Measurements from ENCODE around the gene MCC. TPM values are rescaled to one million over a fixed set of nuclear protein-coding genes. Genes with fewer than 3 reads are reported as not detected.

The MCC gene
- total and polyA plus RNA-seq, 4 donors: 9.0 to 47.3 (median 14.7) TPM

- Histone ChIP-seq H3K4me3 (ENCODE audit: low read depth in 1 of 3, low read length in 3 of 3) (no peak overlapping the region), H3K9ac (ENCODE audit: low read depth in 1 of 2, low read length in 2 of 2) (no peak overlapping the region), H3K27me3 (ENCODE audit: control insufficient read depth in 4 of 4, insufficient read depth in 4 of 4, low read length in 3 of 4) (no peaks in the 10 kb centered on the region), H3K4me1 (ENCODE audit: control insufficient read depth in 4 of 4, insufficient read depth in 4 of 4, low read length in 3 of 4) (peaks cover 0 to 2% (median 0%) of the 10 kb centered on the region in 4 donors), H3K36me3 (ENCODE audit: control insufficient read depth in 4 of 4, insufficient read depth in 3 of 4, low read depth in 1 of 4, low read length in 3 of 4) (no peaks in the 10 kb centered on the region), H3K9me3 (ENCODE audit: control insufficient read depth in 4 of 4, low read length in 3 of 4) (no peaks in the 10 kb centered on the region), H3K27ac (ENCODE audit: low read depth in 1 of 2, low read length in 2 of 2) (no peak overlapping the region)
- TF ChIP-seq HNF4A (conservative IDR thresholded peaks at IDR 0.05): no peak
- TF ChIP-seq NR2F2 (IDR thresholded peaks at IDR 0.05): no peak
- no peak for TF ChIP-seq RXRA (IDR thresholded peaks at IDR 0.05)
- WGBS: 95% methylated on average over 3 of the region's 3 CpGs
- no peak for DNase-seq (ENCODE audit: low spot score)
These were observed 247.1 kb downstream of the MCC start for GRCh38 chr5:113240951-113241726.

- Histone ChIP-seq H3K9ac (ENCODE audit: low read depth in 1 of 2, low read length in 2 of 2) (no peak overlapping the region), H3K4me3 (ENCODE audit: low read depth in 1 of 3, low read length in 3 of 3) (no peak overlapping the region), H3K9me3 (ENCODE audit: control insufficient read depth in 4 of 4, low read length in 3 of 4) (no peaks in the 10 kb centered on the region), H3K27me3 (ENCODE audit: control insufficient read depth in 4 of 4, insufficient read depth in 4 of 4, low read length in 3 of 4) (no peaks in the 10 kb centered on the region), H3K4me1 (ENCODE audit: control insufficient read depth in 4 of 4, insufficient read depth in 4 of 4, low read length in 3 of 4) (peaks cover 0 to 2% (median 0%) of the 10 kb centered on the region in 4 donors), H3K36me3 (ENCODE audit: control insufficient read depth in 4 of 4, insufficient read depth in 3 of 4, low read depth in 1 of 4, low read length in 3 of 4) (no peaks in the 10 kb centered on the region), H3K27ac (ENCODE audit: low read depth in 1 of 2, low read length in 2 of 2) (no peak overlapping the region)
- TF ChIP-seq FOXA2 (IDR thresholded peaks at IDR 0.05) (no peak), ZBTB33 (IDR thresholded peaks at IDR 0.05) (no peak), HNF4A (conservative IDR thresholded peaks at IDR 0.05) (no peak), ATF3 (IDR thresholded peaks at IDR 0.05) (no peak), MAX (IDR thresholded peaks at IDR 0.05) (no peak), REST (IDR thresholded peaks at IDR 0.05) (no peak), EGR1 (IDR thresholded peaks at IDR 0.05; ENCODE audit: low read depth in 2 of 2) (no peak), YY1 (IDR thresholded peaks at IDR 0.05) (no peak), GABPA (IDR thresholded peaks at IDR 0.05 in 1 of 2, conservative IDR thresholded peaks at IDR 0.05 in 1 of 2) (no peak), JUND (IDR thresholded peaks at IDR 0.05) (no peak)
- no peak for DNase-seq (ENCODE audit: low spot score)
- 96% methylated on average over 4 of the region's 4 CpGs for WGBS
These were observed 248.2 kb downstream of the MCC start for GRCh38 chr5:113240032-113240431.

All from liver (tissue), 9 donors.